ENCODE results near the gene EIF2S2. TPM values are rescaled to one million over a fixed set of nuclear protein-coding genes. Genes with fewer than 3 reads are reported as not detected.

EIF2S2 gene
- total RNA-seq, 2 experiments from 2014 or later = 87.7 to 106 TPM

GRCh38 chr20:34078540-34078939 is 33.5 kb downstream of the EIF2S2 start:
- Mint-ChIP-seq H3K27ac (no peak overlapping the region), H3K4me3 (no peak overlapping the region), H3K4me1 (peaks cover 4% of the 10 kb centered on the region), H3K9me3 (ENCODE audit: low read depth) (no peaks in the 10 kb centered on the region), H3K36me3 (peaks cover 23% of the 10 kb centered on the region), H3K27me3 (no peaks in the 10 kb centered on the region)
- DNase-seq = no peak
- CTCF ChIA-PET = interaction anchor here (1.2 to 2.6 kb wide), 3 partner anchors 8 to 33 kb away, joined by 3 to 13 read pairs (median 3); partner anchors contain the start of gene EIF2S2
- ATAC-seq = no peak

- Mint-ChIP-seq H3K27ac (no peak overlapping the region), H3K27me3 (no peaks in the 10 kb centered on the region), H3K4me3 (no peak overlapping the region), H3K36me3 (peaks cover 24% of the 10 kb centered on the region), H3K9me3 (ENCODE audit: low read depth) (no peaks in the 10 kb centered on the region), H3K4me1 (peaks cover 5% of the 10 kb centered on the region)
- DNase-seq = no peak
- ATAC-seq = no peak
- CTCF ChIA-PET = no interaction called here
These were observed 35.1 kb downstream of the EIF2S2 start for GRCh38 chr20:34076952-34077351.

- H3K9me3 Mint-ChIP-seq (ENCODE audit: low read depth) = no peaks in the 10 kb centered on the region
- H3K4me1 Mint-ChIP-seq = peaks cover 7% of the 10 kb centered on the region
- CTCF ChIA-PET = no interaction called here
- no peak overlapping the region for H3K27ac Mint-ChIP-seq
- ATAC-seq (no peak), DNase-seq (no peak)
- H3K4me3 Mint-ChIP-seq = no peak overlapping the region
- H3K36me3 Mint-ChIP-seq = peaks cover 21% of the 10 kb centered on the region
- H3K27me3 Mint-ChIP-seq = no peaks in the 10 kb centered on the region
These were observed 36.4 kb downstream of the EIF2S2 start for GRCh38 chr20:34075647-34076046.

- Mint-ChIP-seq H3K27ac (peak overlapping the region; percentile 9), H3K4me3 (no peak overlapping the region), H3K9me3 (ENCODE audit: low read depth) (no peaks in the 10 kb centered on the region), H3K27me3 (no peaks in the 10 kb centered on the region), H3K4me1 (peaks cover 12% of the 10 kb centered on the region), H3K36me3 (peaks cover 16% of the 10 kb centered on the region)
- peak; percentile 17 for ATAC-seq
- DNase-seq = no peak
- CTCF ChIA-PET = interaction anchor here (0.7 kb wide), 1 partner anchor 9 kb away, joined by 3 read pairs; no protein-coding TSS in a partner anchor
These were observed 37.8 kb downstream of the EIF2S2 start for GRCh38 chr20:34074101-34074760.

- CTCF ChIA-PET = no interaction called here
- H3K27ac Mint-ChIP-seq = no peak overlapping the region
These were observed 39.3 kb downstream of the EIF2S2 start for GRCh38 chr20:34072778-34073177.

GRCh38 chr20:34072076-34072475 is 40.0 kb downstream of the EIF2S2 start:
- no peak overlapping the region for H3K4me3 Mint-ChIP-seq
- peaks cover 26% of the 10 kb centered on the region for H3K4me1 Mint-ChIP-seq
- no peak for DNase-seq
- ATAC-seq = no peak
- H3K9me3 Mint-ChIP-seq (ENCODE audit: low read depth) = no peaks in the 10 kb centered on the region
- H3K27ac Mint-ChIP-seq = no peak overlapping the region
- CTCF ChIA-PET = no interaction called here
- H3K36me3 Mint-ChIP-seq = peaks cover 14% of the 10 kb centered on the region
- H3K27me3 Mint-ChIP-seq = no peaks in the 10 kb centered on the region

More at GRCh38 chr20:34072778-34073177, 39.3 kb downstream of the EIF2S2 start:
- Mint-ChIP-seq H3K4me3 (no peak overlapping the region), H3K36me3 (peaks cover 14% of the 10 kb centered on the region), H3K9me3 (ENCODE audit: low read depth) (no peaks in the 10 kb centered on the region), H3K27me3 (no peaks in the 10 kb centered on the region), H3K4me1 (peaks cover 26% of the 10 kb centered on the region)
- DNase-seq (no peak), ATAC-seq (no peak)

- CTCF ChIA-PET = interaction anchor here (0.8 to 3.8 kb wide), 5 partner anchors 8 to 207 kb away, joined by 3 to 27 read pairs (median 5); no protein-coding TSS in a partner anchor
- no peak overlapping the region for H3K27ac Mint-ChIP-seq
- H3K27me3 Mint-ChIP-seq = no peaks in the 10 kb centered on the region
- no peaks in the 10 kb centered on the region for H3K9me3 Mint-ChIP-seq (ENCODE audit: low read depth)
- ATAC-seq (no peak), DNase-seq (no peak)
- peaks cover 9% of the 10 kb centered on the region for H3K36me3 Mint-ChIP-seq
- peaks cover 26% of the 10 kb centered on the region for H3K4me1 Mint-ChIP-seq
- H3K4me3 Mint-ChIP-seq = no peak overlapping the region
These were observed 41.2 kb downstream of the EIF2S2 start for GRCh38 chr20:34070859-34071258.

GRCh38 chr20:34070079-34070439 is 42.0 kb downstream of the EIF2S2 start:
- Mint-ChIP-seq H3K36me3 (peaks cover 7% of the 10 kb centered on the region), H3K4me1 (peaks cover 26% of the 10 kb centered on the region), H3K4me3 (no peak overlapping the region), H3K27ac (no peak overlapping the region), H3K9me3 (ENCODE audit: low read depth) (no peaks in the 10 kb centered on the region), H3K27me3 (no peaks in the 10 kb centered on the region)
- DNase-seq (no peak), ATAC-seq (no peak)
- CTCF ChIA-PET = interaction anchor here (0.7 to 3.8 kb wide), 17 partner anchors 9 to 402 kb away, joined by 3 to 27 read pairs (median 4); partner anchors contain the start of gene RALY

GRCh38 chr20:34069341-34070078 is 42.5 kb downstream of the EIF2S2 start:
- no peaks in the 10 kb centered on the region for H3K27me3 Mint-ChIP-seq
- peak overlapping the region; percentile 24 for H3K27ac Mint-ChIP-seq
- peak; percentile 74 for DNase-seq
- H3K36me3 Mint-ChIP-seq = peaks cover 7% of the 10 kb centered on the region
- CTCF ChIA-PET = interaction anchor here (0.7 to 3.8 kb wide), 31 partner anchors 9 to 401 kb away, joined by 3 to 27 read pairs (median 4); partner anchors contain the start of genes CHMP4B, EIF2S2 and RALY
- H3K4me1 Mint-ChIP-seq = peaks cover 26% of the 10 kb centered on the region
- ATAC-seq = peak; percentile 80
- H3K4me3 Mint-ChIP-seq = no peak overlapping the region
- no peaks in the 10 kb centered on the region for H3K9me3 Mint-ChIP-seq (ENCODE audit: low read depth)

GRCh38 chr20:34068001-34068400 is 44.0 kb downstream of the EIF2S2 start:
- Mint-ChIP-seq H3K4me3 (no peak overlapping the region), H3K27me3 (no peaks in the 10 kb centered on the region), H3K4me1 (peaks cover 21% of the 10 kb centered on the region), H3K36me3 (peaks cover 3% of the 10 kb centered on the region), H3K27ac (peak overlapping the region; percentile 31), H3K9me3 (ENCODE audit: low read depth) (no peaks in the 10 kb centered on the region)
- DNase-seq (no peak), ATAC-seq (no peak)
- CTCF ChIA-PET = interaction anchor here (0.9 to 3.8 kb wide), 8 partner anchors 11 to 210 kb away, joined by 3 to 27 read pairs (median 6); no protein-coding TSS in a partner anchor

GRCh38 chr20:34066476-34067090 is 45.5 kb downstream of the EIF2S2 start:
- CTCF ChIA-PET = no interaction called here
- H3K4me1 Mint-ChIP-seq = peaks cover 29% of the 10 kb centered on the region
- H3K27me3 Mint-ChIP-seq = no peaks in the 10 kb centered on the region
- ATAC-seq (no peak), DNase-seq (no peak)
- no peak overlapping the region for H3K4me3 Mint-ChIP-seq
- no peak overlapping the region for H3K27ac Mint-ChIP-seq
- no peaks in the 10 kb centered on the region for H3K9me3 Mint-ChIP-seq (ENCODE audit: low read depth)
- no peaks in the 10 kb centered on the region for H3K36me3 Mint-ChIP-seq

- Mint-ChIP-seq H3K36me3 (no peaks in the 10 kb centered on the region), H3K27ac (no peak overlapping the region), H3K9me3 (ENCODE audit: low read depth) (no peaks in the 10 kb centered on the region), H3K27me3 (no peaks in the 10 kb centered on the region), H3K4me3 (no peak overlapping the region), H3K4me1 (peaks cover 35% of the 10 kb centered on the region)
- CTCF ChIA-PET = interaction anchor here (0.7 to 1.4 kb wide), 2 partner anchors 53 to 64 kb away, joined by 3 to 4 read pairs; no protein-coding TSS in a partner anchor
- ATAC-seq (no peak), DNase-seq (no peak)
These were observed 46.8 kb downstream of the EIF2S2 start for GRCh38 chr20:34065260-34065659.

- H3K4me1 Mint-ChIP-seq = peaks cover 30% of the 10 kb centered on the region
- ATAC-seq = no peak
- CTCF ChIA-PET = no interaction called here
- H3K27me3 Mint-ChIP-seq = no peaks in the 10 kb centered on the region
- H3K9me3 Mint-ChIP-seq (ENCODE audit: low read depth) = no peaks in the 10 kb centered on the region
- H3K27ac Mint-ChIP-seq = no peak overlapping the region
- H3K36me3 Mint-ChIP-seq = no peaks in the 10 kb centered on the region
- DNase-seq = no peak
- no peak overlapping the region for H3K4me3 Mint-ChIP-seq
These were observed 47.8 kb downstream of the EIF2S2 start for GRCh38 chr20:34064286-34064685.

All from activated CD8-positive, alpha-beta memory T cell treated with anti-CD3 and anti-CD28 coated beads, Interleukin-2, amount 10 ng/mL, durations not matched to agents 7 days and 5 days (primary cell).